Fibroblast of gingiva (primary cell): ENCODE measurements around the gene NKAIN4.

Experiments
- DNase-seq: peaks from one replicate; pipeline ENCODE4 v3.0.0-alpha.2; 2011; ENCODE audit warnings: low read depth

The NKAIN4 gene

GRCh38 chr20:63273635-63274380 lies 19.5 kb upstream of the NKAIN4 start:
- DNase-seq, result peak; percentile 19

- DNase-seq, result no peak
Measured at GRCh38 chr20:63273059-63273579, 18.9 kb upstream of the NKAIN4 start.

GRCh38 chr20:63272105-63273058 lies 18.1 kb upstream of the NKAIN4 start, which contains the start of gene ARFGAP1:
TSS of gene ARFGAP1 (plus strand) at chr20:63272813. CDS start at chr20:63275581, 2,768 bp downstream.
- DNase-seq, result peak; percentile 87

GRCh38 chr20:63270606-63271325 lies 16.5 kb upstream of the NKAIN4 start:
- peak; percentile 29 for DNase-seq

GRCh38 chr20:63269724-63270123 lies 15.5 kb upstream of the NKAIN4 start:
- DNase-seq, result no peak

- no peak for DNase-seq
Measured at GRCh38 chr20:63268671-63269439, 14.6 kb upstream of the NKAIN4 start.

- no peak for DNase-seq
Measured at GRCh38 chr20:63268256-63268655, 14.0 kb upstream of the NKAIN4 start.

GRCh38 chr20:63267691-63268090 lies 13.4 kb upstream of the NKAIN4 start:
- DNase-seq, result no peak

GRCh38 chr20:63265891-63266515 lies 11.7 kb upstream of the NKAIN4 start:
- DNase-seq, result peak; percentile 78

GRCh38 chr20:63264519-63264918 lies 10.3 kb upstream of the NKAIN4 start:
- no peak for DNase-seq

- DNase-seq, result no peak
Measured at GRCh38 chr20:63264000-63264399, 9.7 kb upstream of the NKAIN4 start.

- no peak for DNase-seq
Measured at GRCh38 chr20:63262836-63263235, 8.6 kb upstream of the NKAIN4 start.

GRCh38 chr20:63261795-63262528 lies 7.7 kb upstream of the NKAIN4 start:
- no peak for DNase-seq

GRCh38 chr20:63261060-63261794 lies 7.0 kb upstream of the NKAIN4 start:
- DNase-seq, result peak; percentile 8

GRCh38 chr20:63260521-63260920 lies 6.3 kb upstream of the NKAIN4 start:
- no peak for DNase-seq

- no peak for DNase-seq
Measured at GRCh38 chr20:63259734-63260460, 5.6 kb upstream of the NKAIN4 start.

- DNase-seq, result no peak
Measured at GRCh38 chr20:63258781-63259180, 4.5 kb upstream of the NKAIN4 start.

- no peak for DNase-seq
Measured at GRCh38 chr20:63257629-63258028, 3.4 kb upstream of the NKAIN4 start.

- no peak for DNase-seq
Measured at GRCh38 chr20:63256954-63257353, 2.7 kb upstream of the NKAIN4 start.
